Fibroblast of lung (primary cell): Measurements from ENCODE around the gene CEP250.

Experiments
- CTCF ChIP-seq, 2 donors: IDR thresholded peaks in 1 of 2; conservative IDR thresholded peaks in 1 of 2; 1 replicate in 1 of 2; 2 replicates in 1 of 2; pipeline ENCODE4 v1.5.1; 2011 to 2012; ENCODE audit warnings: low read length in 2 of 2, control low read depth in 1 of 2, inconsistent platforms in 1 of 2, low read depth in 1 of 2, mild to moderate bottlenecking in 1 of 2
- EZH2 ChIP-seq: IDR thresholded peaks from 2 replicates; pipeline ENCODE4 v1.5.1; 2012; ENCODE audit warnings: low read length, control low read depth, mild to moderate bottlenecking; ENCODE audit errors: missing control alignments

GRCh38 chr20:35405775-35406174, 49.6 kb upstream of the CEP250 start:
- TF ChIP-seq CTCF (conservative IDR thresholded peaks at IDR 0.05 in 1 of 2, IDR thresholded peaks at IDR 0.05 in 1 of 2; ENCODE audit: low read depth in 1 of 2, low read length in 2 of 2) (no peak), EZH2 (no peak)
